Duodenal mucosa (tissue), 2 donors: Measurements from ENCODE around the gene VPS13A.
"Not testable (repeated sequence)": the region's sequence is repeated elsewhere in the genome, so short reads cannot be mapped to it uniquely, and the experiment has no call there.

Experiments used
- H3K27ac ChIP-seq: one replicate; pipeline ENCODE4 v1.7.0; 2013; ENCODE audit warnings: low read depth, low read length
- H3K27me3 ChIP-seq, 2 donors: one replicate each; pipeline ENCODE4 v1.7.0; 2013; ENCODE audit warnings: low read length in 2 of 2, control low read depth in 1 of 2; ENCODE audit not compliant: insufficient read depth in 2 of 2, control insufficient read depth in 1 of 2
- H3K36me3 ChIP-seq, 2 donors: one replicate each; pipeline ENCODE4 v1.7.0; 2013; ENCODE audit warnings: low read length in 2 of 2, control low read depth in 1 of 2; ENCODE audit not compliant: insufficient read depth in 2 of 2, control insufficient read depth in 1 of 2
- H3K4me1 ChIP-seq, 2 donors: one replicate each; pipeline ENCODE4 v1.7.0; 2013; ENCODE audit warnings: low read length in 2 of 2, control low read depth in 1 of 2; ENCODE audit not compliant: insufficient read depth in 2 of 2, control insufficient read depth in 1 of 2
- H3K4me3 ChIP-seq, 2 donors: one replicate each; pipeline ENCODE4 v1.7.0; 2013; ENCODE audit warnings: low read length in 2 of 2, low read depth in 1 of 2
- H3K9ac ChIP-seq, 2 donors: one replicate each; pipeline ENCODE4 v1.7.0; 2013; ENCODE audit warnings: low read length in 2 of 2, low read depth in 1 of 2
- H3K9me3 ChIP-seq, 2 donors: one replicate each; pipeline ENCODE4 v1.7.0; 2013; ENCODE audit warnings: low read length in 2 of 2, control low read depth in 1 of 2; ENCODE audit not compliant: control insufficient read depth in 1 of 2

The VPS13A gene

DNA sequence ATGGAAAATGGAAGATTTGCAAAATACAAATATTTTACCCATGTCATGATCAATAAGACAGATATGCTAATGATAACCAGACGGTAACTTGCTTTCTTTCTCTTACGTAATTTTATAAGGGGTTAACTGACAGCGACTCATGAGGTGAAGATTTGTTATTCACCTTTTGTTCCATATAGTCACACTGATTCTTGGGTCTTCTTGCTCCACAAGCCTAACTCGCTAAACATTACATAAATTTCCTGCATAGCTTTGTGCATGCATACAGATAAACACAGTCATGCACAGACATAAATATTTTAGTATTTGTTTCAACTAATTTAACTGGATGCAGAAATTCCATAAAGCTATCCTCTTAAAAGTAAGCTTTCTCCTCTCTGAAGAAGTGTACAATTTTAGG lies 225.9 kb downstream of the VPS13A start:
- no peak overlapping the region for H3K4me3 ChIP-seq
- no peaks in the 10 kb centered on the region for H3K27me3 ChIP-seq
- H3K4me1 ChIP-seq = no peaks in the 10 kb centered on the region
- H3K9ac ChIP-seq = no peak overlapping the region
- peaks cover 17 to 19% of the 10 kb centered on the region in 2 donors for H3K36me3 ChIP-seq
- peaks cover 0 to 4% of the 10 kb centered on the region in 2 donors for H3K9me3 ChIP-seq
- no peak overlapping the region for H3K27ac ChIP-seq

DNA sequence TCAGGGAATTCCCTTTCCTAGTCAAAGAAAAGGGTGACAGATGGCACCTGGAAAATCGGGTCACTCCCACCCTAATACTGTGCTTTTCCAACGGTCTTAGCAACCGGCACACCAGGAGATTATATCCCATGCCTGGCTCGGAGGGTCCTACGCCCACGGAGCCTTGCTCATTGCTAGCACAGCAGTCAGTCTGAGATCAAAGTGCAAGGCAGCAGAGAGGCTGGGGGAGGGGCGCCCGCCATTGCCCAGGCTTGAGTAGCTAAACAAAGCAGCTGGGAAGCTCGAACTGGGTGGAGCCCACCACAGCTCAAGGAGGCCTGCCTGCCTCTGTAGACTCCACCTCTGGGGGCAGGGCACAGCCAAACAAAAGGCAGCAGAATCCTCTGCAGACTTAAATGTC lies 231.2 kb downstream of the VPS13A start:
- not testable (repeated sequence) for H3K9me3 ChIP-seq, H3K27me3 ChIP-seq, H3K4me3 ChIP-seq, H3K9ac ChIP-seq, H3K4me1 ChIP-seq, H3K27ac ChIP-seq
- H3K36me3 ChIP-seq = peaks cover 17 to 23% of the 10 kb centered on the region in 2 donors

- H3K9ac ChIP-seq = no peak overlapping the region
- no peak overlapping the region for H3K27ac ChIP-seq
- no peaks in the 10 kb centered on the region for H3K9me3 ChIP-seq
- peaks cover 0 to 10% of the 10 kb centered on the region in 2 donors for H3K36me3 ChIP-seq
- H3K4me3 ChIP-seq = no peak overlapping the region
- no peaks in the 10 kb centered on the region for H3K4me1 ChIP-seq
- no peaks in the 10 kb centered on the region for H3K27me3 ChIP-seq
Observed at GRCh38 chr9:77417566-77417965, 240.2 kb downstream of the VPS13A start.

DNA sequence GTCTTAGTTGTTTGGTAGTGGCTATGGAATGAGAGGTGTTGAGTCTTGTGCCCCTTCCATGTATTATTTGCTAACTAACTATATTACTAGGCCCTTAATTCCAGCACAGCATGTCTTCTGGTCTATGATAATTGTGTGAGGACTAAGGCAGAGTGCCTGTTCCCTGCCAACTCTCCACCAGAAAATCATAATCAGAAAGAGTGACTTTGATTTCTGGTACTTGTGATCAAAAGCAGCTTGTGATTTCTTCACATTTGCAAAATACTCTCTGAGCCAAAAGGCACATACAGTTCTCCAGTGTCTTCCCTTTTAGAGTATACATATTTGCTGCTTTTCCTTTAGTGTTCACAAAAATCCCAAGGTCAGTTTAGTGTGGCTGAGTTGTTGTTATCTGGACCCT lies 240.9 kb downstream of the VPS13A start:
- no peaks in the 10 kb centered on the region for H3K27me3 ChIP-seq
- no peaks in the 10 kb centered on the region for H3K9me3 ChIP-seq
- peaks cover 0 to 10% of the 10 kb centered on the region in 2 donors for H3K36me3 ChIP-seq
- no peak overlapping the region for H3K27ac ChIP-seq
- no peak overlapping the region for H3K4me3 ChIP-seq
- no peaks in the 10 kb centered on the region for H3K4me1 ChIP-seq
- H3K9ac ChIP-seq = no peak overlapping the region

GRCh38 chr9:77420641-77421040 lies 243.3 kb downstream of the VPS13A start:
- no peaks in the 10 kb centered on the region for H3K27me3 ChIP-seq
- H3K27ac ChIP-seq = no peak overlapping the region
- no peak overlapping the region for H3K9ac ChIP-seq

DNA sequence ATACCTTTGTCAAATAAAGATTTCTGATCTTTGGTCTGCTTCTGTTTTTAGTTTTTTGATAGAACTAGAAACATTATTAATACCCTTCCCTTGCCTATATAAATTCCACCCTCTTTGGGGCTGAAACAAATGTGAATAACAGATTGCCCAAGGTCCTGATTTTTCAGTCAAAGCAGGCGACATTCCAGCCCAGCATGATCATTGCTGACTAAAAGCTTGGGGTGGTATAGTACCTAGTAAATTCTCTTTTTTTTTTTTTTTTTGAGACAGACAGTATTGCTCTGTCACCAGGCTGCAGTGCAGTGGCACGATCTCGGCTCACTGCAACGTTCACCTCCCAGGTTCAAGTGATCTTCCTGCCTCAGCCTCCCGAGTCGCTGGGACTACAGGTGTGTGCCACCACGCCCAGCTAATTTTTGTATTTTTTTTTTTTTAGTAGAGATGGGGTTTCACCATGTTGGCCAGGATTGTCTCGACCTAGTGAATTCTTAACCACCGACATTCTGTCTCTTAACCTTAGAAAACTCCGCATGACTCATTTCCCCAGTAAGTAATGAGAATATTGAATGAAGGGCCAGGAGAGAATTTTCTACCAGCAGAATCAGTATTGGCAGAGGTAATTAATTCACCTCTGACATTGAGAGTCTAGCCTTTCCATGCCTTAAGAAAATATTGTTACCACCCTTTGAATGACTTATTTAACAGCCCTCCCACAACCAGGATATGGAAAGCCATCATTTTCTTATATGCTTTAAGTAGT lies 244.4 kb downstream of the VPS13A start:
- H3K27me3 ChIP-seq = no peaks in the 10 kb centered on the region
- peaks cover 0 to 3% of the 10 kb centered on the region in 2 donors for H3K4me1 ChIP-seq
- H3K27ac ChIP-seq = no peak overlapping the region
- no peak overlapping the region for H3K4me3 ChIP-seq
- H3K9ac ChIP-seq = no peak overlapping the region
- H3K36me3 ChIP-seq = peaks cover 0 to 6% of the 10 kb centered on the region in 2 donors
- H3K9me3 ChIP-seq = no peaks in the 10 kb centered on the region

More at GRCh38 chr9:77420641-77421040, 243.3 kb downstream of the VPS13A start:
- Histone ChIP-seq H3K9me3 (no peaks in the 10 kb centered on the region), H3K4me3 (no peak overlapping the region), H3K36me3 (peaks cover 0 to 9% of the 10 kb centered on the region in 2 donors), H3K4me1 (no peaks in the 10 kb centered on the region)

DNA sequence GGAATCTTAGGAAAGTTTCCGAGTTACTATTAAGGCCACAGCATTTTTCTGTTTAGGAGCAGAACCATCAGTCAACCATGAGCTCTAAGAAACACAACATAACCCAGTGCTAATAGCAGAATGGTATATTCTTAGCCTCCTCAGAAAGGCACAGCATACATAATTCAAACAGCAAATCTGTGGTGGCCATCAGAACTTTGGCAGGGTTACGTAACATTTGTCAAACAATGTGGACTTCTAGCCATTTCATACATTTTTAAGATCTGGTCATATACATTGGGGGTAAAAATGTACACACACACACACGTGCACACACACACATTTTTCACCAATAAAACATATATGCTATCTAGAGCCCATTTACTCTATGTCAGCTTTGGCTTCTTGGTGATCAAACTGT lies 245.6 kb downstream of the VPS13A start:
- H3K9me3 ChIP-seq = no peaks in the 10 kb centered on the region
- peaks cover 0 to 5% of the 10 kb centered on the region in 2 donors for H3K4me1 ChIP-seq
- no peaks in the 10 kb centered on the region for H3K27me3 ChIP-seq
- no peak overlapping the region for H3K27ac ChIP-seq
- H3K36me3 ChIP-seq = peaks cover 0 to 6% of the 10 kb centered on the region in 2 donors
- no peak overlapping the region for H3K9ac ChIP-seq
- no peak overlapping the region for H3K4me3 ChIP-seq

- no peaks in the 10 kb centered on the region for H3K27me3 ChIP-seq
- H3K9ac ChIP-seq = no peak overlapping the region
- H3K9me3 ChIP-seq = no peaks in the 10 kb centered on the region
- no peak overlapping the region for H3K4me3 ChIP-seq
- peaks cover 0 to 6% of the 10 kb centered on the region in 2 donors for H3K36me3 ChIP-seq
- H3K27ac ChIP-seq = no peak overlapping the region
- H3K4me1 ChIP-seq = peaks cover 0 to 5% of the 10 kb centered on the region in 2 donors
Observed at GRCh38 chr9:77423841-77424240, 246.5 kb downstream of the VPS13A start.

DNA sequence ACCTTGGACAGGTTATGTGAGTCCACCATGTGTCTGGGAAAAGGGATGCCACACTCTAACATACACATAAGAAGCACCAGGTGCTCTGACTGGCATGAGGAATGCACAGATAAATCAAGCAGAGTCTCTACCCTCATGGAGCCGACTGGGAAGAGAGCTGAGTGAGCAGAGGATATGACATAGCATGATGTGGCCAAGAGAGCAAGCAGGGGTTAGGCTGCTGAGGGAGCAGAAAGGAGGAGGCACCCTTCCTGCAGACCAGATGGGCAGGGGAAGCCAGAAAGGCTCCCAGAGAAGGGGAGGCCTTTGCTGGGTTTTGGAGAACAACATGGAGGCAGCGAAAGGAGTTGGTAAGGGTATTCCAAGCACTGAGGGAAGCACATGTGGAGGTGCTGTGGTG lies 247.7 kb downstream of the VPS13A start:
- H3K9me3 ChIP-seq = no peaks in the 10 kb centered on the region
- H3K4me3 ChIP-seq = no peak overlapping the region
- no peaks in the 10 kb centered on the region for H3K27me3 ChIP-seq
- peaks cover 0 to 5% of the 10 kb centered on the region in 2 donors for H3K4me1 ChIP-seq
- no peaks in the 10 kb centered on the region for H3K36me3 ChIP-seq
- H3K9ac ChIP-seq = no peak overlapping the region
- H3K27ac ChIP-seq = no peak overlapping the region

GRCh38 chr9:77426712-77427111 lies 249.4 kb downstream of the VPS13A start:
- no peak overlapping the region for H3K9ac ChIP-seq
- no peaks in the 10 kb centered on the region for H3K36me3 ChIP-seq
- H3K27ac ChIP-seq = no peak overlapping the region
- no peak overlapping the region for H3K4me3 ChIP-seq
- H3K27me3 ChIP-seq = no peaks in the 10 kb centered on the region
- peaks cover 0 to 5% of the 10 kb centered on the region in 2 donors for H3K4me1 ChIP-seq
- H3K9me3 ChIP-seq = no peaks in the 10 kb centered on the region
